A673 (cell line): Measurements from ENCODE around the gene CDC123. TPM values are rescaled to one million over a fixed set of nuclear protein-coding genes. Genes with fewer than 3 reads are reported as not detected.

Source experiments
- total RNA-seq: library from RNA; stranded (reverse); gene quantifications from 2 replicates; pipeline ENCODE4 v1.2.3, GENCODE V29; 2021

Gene CDC123
- total RNA-seq, 1 experiment from 2014 or later, result 207 TPM

Other genes with a start within 250 kb of the CDC123 start
- gene UPF2, start 153.4 kb upstream of the CDC123 start, total RNA-seq, result 27.3 and 30.6 TPM in 2 replicates
- 32.4 and 41.2 TPM in 2 replicates for gene DHTKD1, start 127.2 kb upstream of the CDC123 start, total RNA-seq
- 17.2 and 22.8 TPM in 2 replicates for gene SEC61A2, start 66.5 kb upstream of the CDC123 start, total RNA-seq
- gene NUDT5, start 297 bp upstream of the CDC123 start, total RNA-seq, result 133 and 137 TPM in 2 replicates
- 23.7 and 27.0 TPM in 2 replicates for gene CAMK1D, start 153.4 kb downstream of the CDC123 start, total RNA-seq